Measurements from ENCODE around the gene ACOT2. TPM values are rescaled to one million over a fixed set of nuclear protein-coding genes. Genes with fewer than 3 reads are reported as not detected.
"Not testable (repeated sequence)": the region's sequence is repeated elsewhere in the genome, so short reads cannot be mapped to it uniquely, and the experiment has no call there.

The ACOT2 gene
- total and polyA plus RNA-seq, 12 donors, result 54.9 to 267 (median 153) TPM

DNA sequence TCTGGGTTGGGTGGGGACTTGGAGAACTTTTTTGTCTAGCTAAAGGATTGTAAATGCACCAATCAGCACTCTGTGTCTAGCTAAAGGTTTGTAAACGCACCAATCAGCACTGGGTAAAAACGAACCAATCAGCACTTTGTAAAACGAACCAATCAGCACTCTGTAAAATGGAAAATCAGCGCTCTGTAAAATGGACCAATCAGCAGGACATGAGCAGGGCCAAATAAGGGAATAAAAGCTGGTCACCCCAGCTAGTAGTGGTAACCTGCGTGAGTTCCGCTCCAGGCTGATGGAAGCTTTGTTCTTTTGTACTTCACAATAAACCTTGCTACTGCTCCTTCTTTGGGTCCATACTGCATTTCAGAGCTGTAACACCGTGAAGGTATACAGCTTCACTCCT, 1.7 kb upstream of the ACOT2 start:
- 97 to 98% methylated on average over 7 of the region's 7 CpGs for whole genome bisulfite sequencing, 2 donors
- no peak overlapping the region for H3K27ac ChIP-seq
- intact Hi-C loops (cut with DNase I), result loop anchor here in 5 of 10 donors (5.0 to 10.0 kb wide), 2 partner anchors 40 to 53 kb away; no protein-coding TSS in a partner anchor
- DNase-seq, result no peak
- no peak for TF ChIP-seq CTCF (IDR thresholded peaks at IDR 0.05)
- H3K4me1 ChIP-seq, result peaks cover 3 to 44% (median 31%) of the 10 kb centered on the region in 9 donors
- ATAC-seq, result no peak
- H3K27me3 ChIP-seq, result no peaks in the 10 kb centered on the region
- peaks cover 0 to 3% (median 0%) of the 10 kb centered on the region in 9 donors for H3K36me3 ChIP-seq
- H3K9me3 ChIP-seq, result peaks cover 0 to 5% (median 0%) of the 10 kb centered on the region in 11 donors
- peak overlapping the region in 4 of 10 donors; percentile 72 to 89 (median 76) for H3K4me3 ChIP-seq

DNA sequence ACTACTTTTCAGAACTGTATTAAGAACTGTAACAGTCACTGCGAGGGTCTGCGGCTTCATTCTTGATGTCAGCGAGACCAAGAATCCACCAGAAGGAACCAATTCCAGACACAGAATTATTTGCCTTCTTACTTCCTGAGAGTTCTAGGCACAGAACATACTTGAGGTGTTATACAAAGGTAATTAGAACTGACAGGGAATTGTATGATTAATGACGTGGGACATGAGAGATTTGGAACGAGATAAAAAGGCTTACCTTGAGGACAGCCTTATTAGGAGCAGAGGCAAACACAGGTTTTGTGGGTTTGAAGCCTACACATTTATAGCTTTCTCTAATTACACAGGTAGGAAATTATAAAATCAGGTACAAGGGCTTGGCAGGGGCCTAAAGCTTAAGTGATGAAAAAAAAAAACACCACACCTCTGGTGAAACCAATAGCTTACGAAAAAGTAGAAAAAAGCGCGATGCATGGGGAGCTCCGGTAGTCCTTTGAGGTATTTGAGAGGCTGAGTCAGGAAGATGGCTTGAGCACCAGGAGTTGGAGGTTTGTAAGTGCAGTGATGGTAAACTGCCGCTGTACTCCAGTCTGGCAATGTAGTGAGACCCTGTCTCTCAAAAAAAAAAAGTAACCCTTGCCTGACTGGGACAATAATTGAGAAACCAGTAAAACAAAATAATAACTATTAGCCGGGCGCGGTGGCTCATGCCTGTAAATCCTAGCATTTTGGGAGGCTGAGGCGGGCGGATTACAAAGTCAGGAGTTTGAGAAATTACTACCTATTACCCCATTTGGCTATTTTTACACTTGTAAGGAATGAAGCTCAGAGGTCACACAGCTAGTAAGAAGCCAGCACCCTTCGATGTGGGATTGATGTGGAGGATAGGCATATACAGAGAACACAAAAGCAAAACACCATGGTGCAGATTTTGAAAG, 795 bp upstream of the ACOT2 start:
- 67 to 74% methylated on average over 16 of the region's 16 CpGs for WGBS, 2 donors
- Histone ChIP-seq H3K27ac (peak overlapping the region; percentile 77 to 98 (median 94)), H3K36me3 (peaks cover 0 to 7% (median 0%) of the 10 kb centered on the region in 9 donors), H3K4me3 (peak overlapping the region; percentile 21 to 89 (median 76)), H3K4me1 (peaks cover 3 to 44% (median 31%) of the 10 kb centered on the region in 9 donors), H3K27me3 (no peaks in the 10 kb centered on the region), H3K9me3 (no peaks in the 10 kb centered on the region)
- intact Hi-C loops (cut with DNase I), result loop anchor here in 5 of 10 donors (5.0 to 10.0 kb wide), 2 partner anchors 41 to 53 kb away; no protein-coding TSS in a partner anchor
- ATAC-seq, result peak in 4 of 8 donors; percentile 2 to 10 (median 9)
- TF ChIP-seq CTCF (IDR thresholded peaks at IDR 0.05), result no peak
- no peak for DNase-seq

DNA sequence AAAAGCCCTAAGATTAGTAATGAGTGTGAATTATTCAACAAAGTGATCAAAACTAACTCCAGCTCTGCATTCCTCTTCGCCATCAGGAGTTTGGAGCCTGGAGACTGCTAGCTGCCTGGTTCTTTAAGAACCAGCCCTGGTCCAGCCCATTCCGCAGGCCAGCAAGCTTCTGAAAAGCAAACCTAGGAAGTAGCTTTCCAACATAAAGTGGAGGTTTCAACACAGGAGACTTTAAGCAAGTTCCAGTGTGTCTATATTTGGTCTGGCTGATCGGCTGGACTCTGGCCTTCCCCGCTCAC, 178 bp upstream of the ACOT2 start:
- H3K27me3 ChIP-seq, H3K9me3 ChIP-seq, DNase-seq, ATAC-seq: not testable (repeated sequence)
- H3K36me3 ChIP-seq, result peaks cover 0 to 10% (median 1%) of the 10 kb centered on the region in 9 donors
- peak overlapping the region; percentile 21 to 89 (median 76) for H3K4me3 ChIP-seq
- WGBS, 2 donors, result 10 to 11% methylated on average over 4 of the region's 4 CpGs
- intact Hi-C loops (cut with DNase I), result loop anchor here in 5 of 10 donors (5.0 to 10.0 kb wide), 2 partner anchors 42 to 54 kb away; no protein-coding TSS in a partner anchor
- H3K27ac ChIP-seq, result peak overlapping the region; percentile 77 to 98 (median 94)
- H3K4me1 ChIP-seq, result peaks cover 3 to 44% (median 31%) of the 10 kb centered on the region in 9 donors

- TF ChIP-seq CTCF (IDR thresholded peaks at IDR 0.05), result peak; percentile 23 to 71 (median 68)
- intact Hi-C loops (cut with DNase I), result loop anchor here in 1 of 10 donors (5.0 kb wide), 1 partner anchor 59 kb away; no protein-coding TSS in a partner anchor
- ATAC-seq, result peak; percentile 25 to 83 (median 74)
- WGBS, 2 donors, result 30 to 33% methylated on average over 8 of the region's 8 CpGs
- peaks cover 0 to 23% (median 12%) of the 10 kb centered on the region in 9 donors for H3K36me3 ChIP-seq
- DNase-seq, result peak; percentile 42 to 70
- peak overlapping the region in 4 of 10 donors; percentile 76 to 89 (median 76) for H3K4me3 ChIP-seq
- H3K27ac ChIP-seq, result peak overlapping the region in 3 of 10 donors; percentile 92 to 96 (median 94)
- H3K4me1 ChIP-seq, result peaks cover 3 to 44% (median 31%) of the 10 kb centered on the region in 9 donors
- H3K9me3 ChIP-seq, H3K27me3 ChIP-seq: not testable (repeated sequence)
These were observed 1.9 kb downstream of the ACOT2 start for GRCh38 chr14:73570913-73571312.

- intact Hi-C loops (cut with DNase I), result loop anchor here in 1 of 10 donors (5.0 kb wide), 1 partner anchor 61 kb away; no protein-coding TSS in a partner anchor
- H3K27ac ChIP-seq, H3K9me3 ChIP-seq, H3K27me3 ChIP-seq, ATAC-seq, H3K4me3 ChIP-seq, DNase-seq: not testable (repeated sequence)
- 77 to 79% methylated on average over 5 of the region's 5 CpGs for WGBS, 2 donors
- Histone ChIP-seq H3K4me1 (peaks cover 3 to 27% (median 19%) of the 10 kb centered on the region in 9 donors), H3K36me3 (peaks cover 0 to 39% (median 14%) of the 10 kb centered on the region in 9 donors)
These were observed 4.0 kb downstream of the ACOT2 start for GRCh38 chr14:73573034-73573433.

GRCh38 chr14:73573740-73574139, 4.7 kb downstream of the ACOT2 start:
- H3K4me3 ChIP-seq, H3K27ac ChIP-seq, H3K9me3 ChIP-seq, H3K27me3 ChIP-seq, ATAC-seq, DNase-seq: not testable (repeated sequence)
- WGBS, 2 donors, result 97 to 99% methylated on average over 4 of the region's 4 CpGs
- Histone ChIP-seq H3K4me1 (peaks cover 0 to 20% (median 12%) of the 10 kb centered on the region in 9 donors), H3K36me3 (peaks cover 0 to 46% (median 14%) of the 10 kb centered on the region in 9 donors)
- intact Hi-C loops (cut with DNase I), result loop anchor here in 1 of 10 donors (5.0 kb wide), 1 partner anchor 61 kb away; no protein-coding TSS in a partner anchor

GRCh38 chr14:73574251-73574650, 5.2 kb downstream of the ACOT2 start:
- peaks cover 0 to 18% (median 10%) of the 10 kb centered on the region in 9 donors for H3K4me1 ChIP-seq
- not testable (repeated sequence) for ATAC-seq, H3K27me3 ChIP-seq, H3K27ac ChIP-seq, DNase-seq, H3K4me3 ChIP-seq, H3K9me3 ChIP-seq
- intact Hi-C loops (cut with DNase I), result loop anchor here in 1 of 10 donors (5.0 kb wide), 1 partner anchor 62 kb away; no protein-coding TSS in a partner anchor
- H3K36me3 ChIP-seq, result peaks cover 0 to 50% (median 14%) of the 10 kb centered on the region in 9 donors
- WGBS, 2 donors, result 96 to 97% methylated on average over 7 of the region's 7 CpGs
